Activated B cell treated with CpG ODN at 0.5 μM for 24 hours (primary cell): ENCODE results near the gene IRGC. TPM values are rescaled to one million over a fixed set of nuclear protein-coding genes. Genes with fewer than 3 reads are reported as not detected.

Source experiments
- ATAC-seq: fragments of 200-7000 bp; cut with Tn5 transposase; one replicate; pipeline ENCODE4 v1.10.0; 2021; ENCODE audit warnings: low read depth, mild to moderate bottlenecking, moderate library complexity
- CTCF ChIA-PET: fragments of 350-600 bp; sonication (Branson Sonifier 250); formaldehyde crosslinking; loops from one replicate; lab custom pipeline; 2021; ENCODE audit warnings: antibody characterized with exemption; lab: Charles Lee
- POLR2A ChIA-PET: fragments of 350-600 bp; sonication (Branson Sonifier 250); formaldehyde crosslinking; loops from one replicate; lab custom pipeline; 2021; ENCODE audit warnings: antibody characterized with exemption; lab: Charles Lee
- DNase-seq: peaks from one replicate; pipeline ENCODE4 v3.0.0; 2022
- H3K27ac Mint-ChIP-seq: one replicate; pipeline ENCODE4 v1.8.0; 2020; ENCODE audit warnings: mixed read lengths
- H3K27me3 Mint-ChIP-seq: one replicate; pipeline ENCODE4 v1.8.0; 2021; ENCODE audit warnings: mixed read lengths
- H3K36me3 Mint-ChIP-seq: one replicate; pipeline ENCODE4 v1.8.0; 2021; ENCODE audit warnings: low read depth, mixed read lengths
- H3K4me1 Mint-ChIP-seq: one replicate; pipeline ENCODE4 v1.8.0; 2021; ENCODE audit warnings: mixed read lengths
- H3K4me3 Mint-ChIP-seq: one replicate; pipeline ENCODE4 v1.8.0; 2020; ENCODE audit warnings: mild to moderate bottlenecking, mixed read lengths
- H3K9me3 Mint-ChIP-seq: one replicate; pipeline ENCODE4 v1.8.0; 2020; ENCODE audit warnings: mixed read lengths
- intact Hi-C: fragments of 100-400 bp; cut with micrococcal nuclease; formaldehyde crosslinking; loops from one replicate; pipeline ENCODE4 v1.15.1; 2024
- total RNA-seq: library from RNA; stranded (reverse); gene quantifications from 2 replicates; pipeline ENCODE4 v1.2.3, GENCODE V29; 2022
- TF ChIP-seq, protein P1 (sequence below): fragments of 200-600 bp; IDR thresholded peaks from one replicate; pipeline ENCODE4 v1.8.0; 2022; ENCODE audit warnings: antibody characterized with exemption, mild to moderate bottlenecking

Gene IRGC
- total RNA-seq, 1 donor from 2014 or later, result not detected

DNA sequence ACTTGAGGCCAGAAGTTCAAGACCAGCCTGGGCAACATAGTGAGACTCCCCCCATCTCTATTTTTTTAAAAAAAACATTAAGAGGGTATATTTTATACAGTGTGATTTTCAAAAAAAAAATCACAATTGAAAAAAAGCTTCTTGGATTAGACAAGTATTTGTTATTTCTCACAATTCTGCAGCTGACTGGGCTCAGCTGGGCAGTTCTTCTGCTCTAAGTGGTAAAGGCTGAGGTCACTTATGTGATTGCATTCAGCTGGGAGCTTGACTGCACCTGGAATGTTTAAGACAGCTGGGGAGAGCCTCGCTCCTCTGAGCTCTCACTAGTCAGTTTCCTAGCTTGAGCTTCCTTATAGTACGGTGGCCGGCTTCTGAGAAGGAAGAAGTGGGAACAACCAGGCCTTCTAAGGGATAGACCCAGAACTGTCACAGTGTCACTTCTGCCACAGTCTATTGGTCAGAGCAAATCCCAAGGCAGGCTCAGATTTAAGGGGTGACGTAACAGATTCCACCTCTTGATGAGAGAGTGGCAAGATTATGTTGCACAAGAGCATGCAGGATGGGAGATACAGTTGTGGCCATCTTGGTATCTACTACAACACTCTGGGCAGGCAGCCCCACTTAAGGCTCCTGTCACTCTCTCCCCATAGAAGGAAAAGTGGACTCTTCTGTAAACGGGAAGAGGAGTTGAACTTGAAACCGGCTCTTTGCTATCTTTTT, 19.7 kb upstream of the IRGC start:
- intact Hi-C loops, result no loop called here
- H3K9me3 Mint-ChIP-seq, result peaks cover 18% of the 10 kb centered on the region
- TF ChIP-seq, protein P1, sequence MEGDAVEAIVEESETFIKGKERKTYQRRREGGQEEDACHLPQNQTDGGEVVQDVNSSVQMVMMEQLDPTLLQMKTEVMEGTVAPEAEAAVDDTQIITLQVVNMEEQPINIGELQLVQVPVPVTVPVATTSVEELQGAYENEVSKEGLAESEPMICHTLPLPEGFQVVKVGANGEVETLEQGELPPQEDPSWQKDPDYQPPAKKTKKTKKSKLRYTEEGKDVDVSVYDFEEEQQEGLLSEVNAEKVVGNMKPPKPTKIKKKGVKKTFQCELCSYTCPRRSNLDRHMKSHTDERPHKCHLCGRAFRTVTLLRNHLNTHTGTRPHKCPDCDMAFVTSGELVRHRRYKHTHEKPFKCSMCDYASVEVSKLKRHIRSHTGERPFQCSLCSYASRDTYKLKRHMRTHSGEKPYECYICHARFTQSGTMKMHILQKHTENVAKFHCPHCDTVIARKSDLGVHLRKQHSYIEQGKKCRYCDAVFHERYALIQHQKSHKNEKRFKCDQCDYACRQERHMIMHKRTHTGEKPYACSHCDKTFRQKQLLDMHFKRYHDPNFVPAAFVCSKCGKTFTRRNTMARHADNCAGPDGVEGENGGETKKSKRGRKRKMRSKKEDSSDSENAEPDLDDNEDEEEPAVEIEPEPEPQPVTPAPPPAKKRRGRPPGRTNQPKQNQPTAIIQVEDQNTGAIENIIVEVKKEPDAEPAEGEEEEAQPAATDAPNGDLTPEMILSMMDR, result no peak
- no peak for DNase-seq
- CTCF ChIA-PET, result interaction anchor here (0.6 kb wide), 1 partner anchor 29 kb away, joined by 3 read pairs; no protein-coding TSS in a partner anchor
- H3K36me3 Mint-ChIP-seq, result no peaks in the 10 kb centered on the region
- POLR2A ChIA-PET, result no interaction called here
- peaks cover 15% of the 10 kb centered on the region for H3K27me3 Mint-ChIP-seq
- H3K27ac Mint-ChIP-seq, result no peak overlapping the region
- peaks cover 20% of the 10 kb centered on the region for H3K4me1 Mint-ChIP-seq
- no peak for ATAC-seq
- no peak overlapping the region for H3K4me3 Mint-ChIP-seq

DNA sequence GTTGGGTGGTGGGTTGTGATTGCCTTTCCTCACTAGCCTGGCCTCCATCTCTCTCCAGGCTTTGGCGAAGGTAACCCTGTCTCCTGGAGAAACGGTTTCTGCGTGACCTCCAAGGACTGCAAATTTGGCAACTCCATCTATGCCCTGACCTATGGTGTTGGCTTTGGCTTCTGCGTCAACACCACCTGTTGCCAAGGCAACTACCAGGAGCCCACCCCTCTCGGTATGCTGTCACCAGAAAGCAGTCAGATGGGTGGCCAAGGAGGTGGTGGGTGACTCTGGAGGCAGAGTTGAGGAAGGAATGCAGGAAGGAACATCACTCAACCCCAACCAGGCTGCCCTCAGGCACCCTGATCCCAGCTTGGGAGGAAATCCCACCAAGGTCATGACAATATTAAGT, 18.6 kb upstream of the IRGC start:
- TF ChIP-seq, protein P1, result no peak
- no peak for DNase-seq
- no peaks in the 10 kb centered on the region for H3K36me3 Mint-ChIP-seq
- H3K27ac Mint-ChIP-seq, result no peak overlapping the region
- ChIA-PET POLR2A (no interaction called here), CTCF (no interaction called here)
- peaks cover 15% of the 10 kb centered on the region for H3K27me3 Mint-ChIP-seq
- no peak for ATAC-seq
- no peak overlapping the region for H3K4me3 Mint-ChIP-seq
- intact Hi-C loops, result no loop called here
- peaks cover 13% of the 10 kb centered on the region for H3K9me3 Mint-ChIP-seq
- peaks cover 29% of the 10 kb centered on the region for H3K4me1 Mint-ChIP-seq

DNA sequence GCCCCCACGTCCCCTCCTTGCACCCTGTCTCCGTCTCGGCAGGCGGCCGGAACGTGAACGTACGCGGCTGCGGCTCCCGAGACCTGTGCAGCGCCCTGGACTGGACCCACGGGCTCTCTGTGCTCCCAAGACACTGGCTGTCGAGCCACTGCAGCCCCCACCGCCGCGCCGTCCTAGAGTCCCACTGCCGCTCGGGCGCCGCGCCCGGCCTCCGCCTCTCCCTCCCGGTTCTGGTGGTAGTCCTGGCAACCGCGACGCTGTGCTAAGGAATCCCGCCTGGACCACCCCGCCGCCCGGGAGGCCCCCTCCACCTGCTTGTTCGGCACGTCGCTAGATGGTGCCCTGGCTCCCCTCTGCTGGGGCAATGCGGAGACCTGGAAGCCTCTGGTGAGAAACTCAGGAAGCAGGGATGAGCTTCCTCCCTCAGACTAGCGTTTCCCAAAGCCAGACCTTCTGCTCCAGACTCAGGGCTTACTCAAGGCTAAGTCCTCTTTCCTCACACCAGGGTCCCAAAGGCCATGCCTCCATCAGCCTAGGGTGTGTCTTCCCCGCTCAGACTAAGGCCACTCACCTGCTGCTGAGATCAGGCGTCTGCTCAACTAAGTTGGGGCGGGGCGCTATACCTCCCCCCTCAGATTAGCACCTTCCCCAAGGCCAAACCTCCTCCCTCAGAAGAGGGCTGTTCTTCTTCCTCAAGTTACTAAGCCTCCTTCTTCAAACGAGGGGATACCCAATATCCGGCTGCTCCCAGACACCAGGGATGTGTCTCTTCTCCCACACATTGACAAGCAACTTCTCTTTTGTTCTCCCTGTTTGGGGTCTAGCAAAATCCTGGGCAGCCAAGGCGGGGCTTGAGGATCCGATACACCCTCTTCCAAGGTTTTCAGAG, 16.1 kb upstream of the IRGC start:
- TF ChIP-seq, protein P1, result no peak
- peaks cover 7% of the 10 kb centered on the region for H3K9me3 Mint-ChIP-seq

DNA sequence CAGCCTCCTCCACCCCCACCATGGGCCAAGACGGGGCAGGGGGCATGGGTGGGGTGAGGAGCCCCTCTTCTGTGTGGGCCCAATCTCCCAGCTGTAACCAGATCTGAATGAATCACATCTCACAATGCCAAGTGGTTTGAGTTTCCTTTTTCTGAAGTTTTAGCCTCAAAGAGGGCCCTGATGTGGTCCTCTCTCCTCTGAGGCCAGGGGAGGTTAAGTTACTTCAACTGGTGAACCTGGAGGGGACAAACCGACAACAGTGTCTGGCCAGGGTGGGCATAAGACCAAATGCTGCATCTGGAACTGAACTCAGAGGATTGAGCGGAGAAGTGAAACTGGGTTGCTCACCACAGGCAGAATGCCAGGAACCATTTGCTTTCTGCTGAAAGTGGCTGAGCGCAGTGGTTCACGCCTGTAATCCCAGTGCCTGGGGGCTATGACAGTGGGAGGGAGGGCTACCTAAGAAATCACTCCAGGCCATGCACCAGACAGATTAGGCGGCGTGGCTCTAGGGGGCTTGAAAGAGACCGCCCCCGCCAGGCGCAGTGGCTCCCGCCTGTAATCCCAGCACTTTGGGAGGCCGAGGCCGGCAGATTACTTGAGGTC, 15.4 kb upstream of the IRGC start:
- H3K27ac Mint-ChIP-seq, result peak overlapping the region; percentile 90
- CTCF ChIA-PET, result no interaction called here
- DNase-seq, result peak; percentile 21
- H3K36me3 Mint-ChIP-seq, result no peaks in the 10 kb centered on the region
- H3K4me1 Mint-ChIP-seq, result peaks cover 30% of the 10 kb centered on the region
- H3K4me3 Mint-ChIP-seq, result peak overlapping the region; percentile 85
- H3K27me3 Mint-ChIP-seq, result peaks cover 9% of the 10 kb centered on the region
- POLR2A ChIA-PET, result interaction anchor here (0.6 to 1.5 kb wide), 5 partner anchors 25 to 126 kb away, joined by 3 to 8 read pairs (median 3); partner anchors contain the start of gene KCNN4
- TF ChIP-seq, protein P1, result no peak
- intact Hi-C loops, result loop anchor here (2.0 kb wide), 1 partner anchor 54 kb away; the partner anchor contains the start of gene SMG9
- H3K9me3 Mint-ChIP-seq, result peaks cover 5% of the 10 kb centered on the region
- peak; percentile 30 for ATAC-seq

More for the DNA sequence above, 16.1 kb upstream of the IRGC start:
- Mint-ChIP-seq H3K4me1 (peaks cover 30% of the 10 kb centered on the region), H3K4me3 (peak overlapping the region; percentile 85), H3K36me3 (no peaks in the 10 kb centered on the region), H3K27ac (peak overlapping the region; percentile 90), H3K27me3 (peaks cover 9% of the 10 kb centered on the region)
- ChIA-PET CTCF (interaction anchor here (0.6 kb wide), 1 partner anchor 164 kb away, joined by 3 read pairs; no protein-coding TSS in a partner anchor), POLR2A (interaction anchor here (0.6 to 1.5 kb wide), 3 partner anchors 31 to 108 kb away, joined by 3 to 5 read pairs (median 4); partner anchors contain the start of gene KCNN4)
- intact Hi-C loops, result loop anchor here (2.0 kb wide), 1 partner anchor 55 kb away; the partner anchor contains the start of gene SMG9
- DNase-seq (peak; percentile 18), ATAC-seq (no peak)
